ENCODE data around the gene BACH2. TPM values are rescaled to one million over a fixed set of nuclear protein-coding genes. Genes with fewer than 3 reads are reported as not detected.

BACH2 gene
- total and polyA plus RNA-seq, 2 of the 4 experiments (the other 2 are of a cell fraction) = 1.3 to 1.4 TPM

DNA sequence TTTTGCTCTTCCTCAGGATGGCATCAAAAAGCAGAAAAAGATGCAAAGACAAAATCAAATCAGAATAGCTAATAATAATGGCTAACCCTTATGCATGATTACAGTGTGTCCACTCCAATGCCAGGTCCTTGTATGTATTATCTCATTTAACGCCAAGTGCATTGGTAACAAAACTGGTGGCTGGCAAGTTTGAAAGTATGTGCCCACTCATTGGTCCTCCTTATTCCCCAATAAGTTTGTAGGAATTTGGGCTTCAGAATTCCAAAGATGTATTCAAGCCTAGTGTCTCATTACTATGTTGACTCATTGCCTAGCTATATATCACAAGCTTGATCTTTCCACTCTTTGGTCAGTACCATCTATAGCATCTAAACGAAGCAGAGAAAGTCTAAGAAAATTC lies 205.8 kb downstream of the BACH2 start:
- no CpG with 5 or more reads among the region's 2 CpGs for WGBS, 2 experiments (ENCODE audit: extremely low coverage in 2 of 2, insufficient read length in 1 of 2)
- H3K4me3 ChIP-seq (ENCODE audit: insufficient read depth, low read depth, low read length) = no peak overlapping the region
- no peak overlapping the region for H2BK15ac ChIP-seq (ENCODE audit: low read depth, low read length)
- DNase-seq (no peak), ATAC-seq (ENCODE audit: low read depth) (no peak)
- no peak overlapping the region for H2AK9ac ChIP-seq (replicated peaks; ENCODE audit: low read depth, low read length, poor library complexity)
- H4K8ac ChIP-seq (ENCODE audit: low read depth in 2 of 2, low read length in 2 of 2) = no peak overlapping the region
- no peaks in the 10 kb centered on the region for H3K9me3 ChIP-seq (ENCODE audit: control insufficient read depth, insufficient read depth, low read length)
- no peak overlapping the region for H2BK5ac ChIP-seq (ENCODE audit: low read depth, low read length, poor library complexity, severe bottlenecking)
- H2BK20ac ChIP-seq (ENCODE audit: low read depth, low read length) = no peak overlapping the region
- no peak overlapping the region for H4K91ac ChIP-seq (ENCODE audit: insufficient read depth, low read depth, low read length)
- H2AFZ ChIP-seq (replicated peaks; ENCODE audit: low read length, poor library complexity) = no peak overlapping the region
- no peak overlapping the region for H3K4ac ChIP-seq (ENCODE audit: low read depth, low read length)
- H3K36me3 ChIP-seq (ENCODE audit: control insufficient read depth, insufficient read depth, low read length) = no peaks in the 10 kb centered on the region
- H3K9me1 ChIP-seq (ENCODE audit: insufficient read depth, low read length) = no peaks in the 10 kb centered on the region; the same call in 1 of the 2 replicates
- no peak overlapping the region for H3K56ac ChIP-seq (ENCODE audit: extremely low read depth, insufficient read depth, low read length)
- no peaks in the 10 kb centered on the region for H3K79me1 ChIP-seq (ENCODE audit: low read depth in 1 of 2, low read length in 2 of 2)
- no peak overlapping the region for H2BK120ac ChIP-seq (ENCODE audit: low read depth, low read length)
- TF ChIP-seq RAD21 (IDR thresholded peaks at IDR 0.05; ENCODE audit: low read length) = no peak
- TF ChIP-seq FOS (IDR thresholded peaks at IDR 0.05; ENCODE audit: low read depth, low read length) = no peak
- TF ChIP-seq NFE2L2 (IDR thresholded peaks at IDR 0.05; ENCODE audit: low read depth, low read length) = no peak
- TF ChIP-seq CEBPB (IDR thresholded peaks at IDR 0.05; ENCODE audit: low read depth, low read length) = no peak
- no peak for TF ChIP-seq MXI1 (IDR thresholded peaks at IDR 0.05; ENCODE audit: borderline replicate concordance, low read depth, low read length)
- no peak for TF ChIP-seq MAZ (IDR thresholded peaks at IDR 0.05; ENCODE audit: borderline replicate concordance, low read depth, low read length)
- no peak for TF ChIP-seq CHD1 (IDR thresholded peaks at IDR 0.05; ENCODE audit: low read depth, low read length)
- TF ChIP-seq BHLHE40 (IDR thresholded peaks at IDR 0.05; ENCODE audit: low read depth, low read length) = no peak
- TF ChIP-seq, protein P1, sequence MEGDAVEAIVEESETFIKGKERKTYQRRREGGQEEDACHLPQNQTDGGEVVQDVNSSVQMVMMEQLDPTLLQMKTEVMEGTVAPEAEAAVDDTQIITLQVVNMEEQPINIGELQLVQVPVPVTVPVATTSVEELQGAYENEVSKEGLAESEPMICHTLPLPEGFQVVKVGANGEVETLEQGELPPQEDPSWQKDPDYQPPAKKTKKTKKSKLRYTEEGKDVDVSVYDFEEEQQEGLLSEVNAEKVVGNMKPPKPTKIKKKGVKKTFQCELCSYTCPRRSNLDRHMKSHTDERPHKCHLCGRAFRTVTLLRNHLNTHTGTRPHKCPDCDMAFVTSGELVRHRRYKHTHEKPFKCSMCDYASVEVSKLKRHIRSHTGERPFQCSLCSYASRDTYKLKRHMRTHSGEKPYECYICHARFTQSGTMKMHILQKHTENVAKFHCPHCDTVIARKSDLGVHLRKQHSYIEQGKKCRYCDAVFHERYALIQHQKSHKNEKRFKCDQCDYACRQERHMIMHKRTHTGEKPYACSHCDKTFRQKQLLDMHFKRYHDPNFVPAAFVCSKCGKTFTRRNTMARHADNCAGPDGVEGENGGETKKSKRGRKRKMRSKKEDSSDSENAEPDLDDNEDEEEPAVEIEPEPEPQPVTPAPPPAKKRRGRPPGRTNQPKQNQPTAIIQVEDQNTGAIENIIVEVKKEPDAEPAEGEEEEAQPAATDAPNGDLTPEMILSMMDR (conservative IDR thresholded peaks at IDR 0.05; ENCODE audit: low read depth, low read length) = no peak
- no peak for TF ChIP-seq USF2 (IDR thresholded peaks at IDR 0.05; ENCODE audit: low read depth, low read length)
- no peak for TF ChIP-seq RCOR1 (IDR thresholded peaks at IDR 0.05; ENCODE audit: insufficient replicate concordance, low read length)
- TF ChIP-seq POLR2A (IDR thresholded peaks at IDR 0.05; ENCODE audit: low read depth, low read length) = no peak
- TF ChIP-seq ELK1 (IDR thresholded peaks at IDR 0.05; ENCODE audit: borderline replicate concordance, low read depth, low read length) = no peak
- no peak overlapping the region for H3K27ac ChIP-seq (ENCODE audit: insufficient read depth, low read length)
- POLR2A ChIA-PET (ENCODE audit: unreplicated experiment) = no interaction called here
- no peaks in the 10 kb centered on the region for H4K20me1 ChIP-seq (ENCODE audit: insufficient read depth, low read length)
- in situ Hi-C loops (cut with MboI; ENCODE audit: low sequenced_read_pairs) (loop anchor here (10.0 kb wide), 2 partner anchors 116 to 204 kb away; partner anchors contain the start of gene BACH2), intact Hi-C loops (cut with micrococcal nuclease) (no loop called here), dilution Hi-C loops (cut with HindIII; ENCODE audit: low sequenced_read_pairs, unreplicated experiment) (no loop called here)
- no peak overlapping the region for H4K5ac ChIP-seq (ENCODE audit: low read depth, low read length)
- H3K14ac ChIP-seq (replicated peaks; ENCODE audit: low read depth, low read length) = no peak overlapping the region
- H3K9ac ChIP-seq (ENCODE audit: low read depth, low read length) = no peak overlapping the region
- CTCF ChIA-PET = no interaction called here
- peaks cover 2% of the 10 kb centered on the region for H3K4me1 ChIP-seq (ENCODE audit: control insufficient read depth, insufficient read depth, low read length)
- no peaks in the 10 kb centered on the region for H3K27me3 ChIP-seq (ENCODE audit: control insufficient read depth, insufficient read depth, low read length)
- H3K18ac ChIP-seq (ENCODE audit: low read depth, low read length) = no peak overlapping the region
- no TSS peak for BruUV-seq (replicated peaks)
- H3K23ac ChIP-seq (ENCODE audit: low read depth, low read length) = no peak overlapping the region
- no peak overlapping the region for H3K4me2 ChIP-seq (ENCODE audit: low read depth, low read length)
- H2AK5ac ChIP-seq (ENCODE audit: low read depth, low read length) = no peak overlapping the region
